Measurements from ENCODE around the gene OR5M8. TPM values are rescaled to one million over a fixed set of nuclear protein-coding genes. Genes with fewer than 3 reads are reported as not detected.

OR5M8 gene
- total RNA-seq = not detected in 2 replicates
- polyA plus RNA-seq = not detected in 2 replicates
- polyA plus RNA-seq (2012) = not detected in 2 replicates
- not detected in 2 replicates for polyA minus RNA-seq (ENCODE audit: low replicate concordance)

GRCh38 chr11:56491270-56491669 is at the start of gene OR5M8:
TSS of gene OR5M8 (minus strand) at chr11:56491370. CDS start at chr11:56491370, 0 bp downstream.
- Histone ChIP-seq H4K20me1 (ENCODE audit: control insufficient read depth, extremely low read depth, insufficient read depth, low read length) (no peaks in the 10 kb centered on the region), H3K79me2 (ENCODE audit: control insufficient read depth, insufficient read depth, low read length) (no peaks in the 10 kb centered on the region), H2AFZ (ENCODE audit: low read length) (no peak within 1 kb of the TSS), H3K9me3 (ENCODE audit: control insufficient read depth, insufficient read depth, low read depth, low read length) (no peaks in the 10 kb centered on the region), H3K36me3 (ENCODE audit: control insufficient read depth, insufficient read depth, low read length) (no peaks in the 10 kb centered on the region), H3K9ac (ENCODE audit: insufficient read depth, low read length) (no peak within 1 kb of the TSS), H3K27me3 (ENCODE audit: control insufficient read depth, insufficient read depth, low read length) (no peaks in the 10 kb centered on the region), H3K4me1 (ENCODE audit: control insufficient read depth, extremely low read depth, insufficient read depth, low read length) (no peaks in the 10 kb centered on the region), H3K27ac (ENCODE audit: insufficient read depth, low read length) (no peak within 1 kb of the TSS), H3K4me3 (replicated peaks in 1 of 4; ENCODE audit: control extremely low read depth in 1 of 4, insufficient read depth in 1 of 4, low read depth in 3 of 4, low read length in 4 of 4) (no peak within 1 kb of the TSS), H3K4me2 (ENCODE audit: extremely low read depth, insufficient read depth, low read length) (no peak within 1 kb of the TSS)
- TF ChIP-seq EZH2 (IDR thresholded peaks at IDR 0.05; ENCODE audit: low read length, missing control alignments) (no peak), CTCF (conservative IDR thresholded peaks at IDR 0.05 in 1 of 2, IDR thresholded peaks at IDR 0.05 in 1 of 2; ENCODE audit: low read depth in 1 of 2, low read length in 2 of 2) (no peak)
- no peak for DNase-seq (ENCODE audit: low read depth in 2 of 2)

GRCh38 chr11:56533054-56533740 is 42.0 kb upstream of the OR5M8 start:
- no peaks in the 10 kb centered on the region for H3K36me3 ChIP-seq (ENCODE audit: control insufficient read depth, insufficient read depth, low read length)
- H2AFZ ChIP-seq (ENCODE audit: low read length) = no peak overlapping the region
- H3K4me3 ChIP-seq (replicated peaks in 1 of 4; ENCODE audit: control extremely low read depth in 1 of 4, insufficient read depth in 1 of 4, low read depth in 3 of 4, low read length in 4 of 4) = no peak overlapping the region
- H3K27me3 ChIP-seq (ENCODE audit: control insufficient read depth, insufficient read depth, low read length) = no peaks in the 10 kb centered on the region
- H3K4me1 ChIP-seq (ENCODE audit: control insufficient read depth, extremely low read depth, insufficient read depth, low read length) = no peaks in the 10 kb centered on the region
- H3K27ac ChIP-seq (ENCODE audit: insufficient read depth, low read length) = no peak overlapping the region
- no peak for DNase-seq (ENCODE audit: low read depth in 2 of 2)
- H3K79me2 ChIP-seq (ENCODE audit: control insufficient read depth, insufficient read depth, low read length) = no peaks in the 10 kb centered on the region
- H3K4me2 ChIP-seq (ENCODE audit: extremely low read depth, insufficient read depth, low read length) = no peak overlapping the region
- H3K9me3 ChIP-seq (ENCODE audit: control insufficient read depth, insufficient read depth, low read depth, low read length) = no peaks in the 10 kb centered on the region
- no peak for TF ChIP-seq EZH2 (IDR thresholded peaks at IDR 0.05; ENCODE audit: low read length, missing control alignments)
- TF ChIP-seq CTCF (conservative IDR thresholded peaks at IDR 0.05 in 1 of 2, IDR thresholded peaks at IDR 0.05 in 1 of 2; ENCODE audit: low read depth in 1 of 2, low read length in 2 of 2) = no peak
- H4K20me1 ChIP-seq (ENCODE audit: control insufficient read depth, extremely low read depth, insufficient read depth, low read length) = no peaks in the 10 kb centered on the region
- no peak overlapping the region for H3K9ac ChIP-seq (ENCODE audit: insufficient read depth, low read length)

- Histone ChIP-seq H4K20me1 (ENCODE audit: control insufficient read depth, extremely low read depth, insufficient read depth, low read length) (no peaks in the 10 kb centered on the region), H3K79me2 (ENCODE audit: control insufficient read depth, insufficient read depth, low read length) (no peaks in the 10 kb centered on the region), H2AFZ (ENCODE audit: low read length) (no peak overlapping the region), H3K4me3 (replicated peaks in 1 of 4; ENCODE audit: control extremely low read depth in 1 of 4, insufficient read depth in 1 of 4, low read depth in 3 of 4, low read length in 4 of 4) (no peak overlapping the region), H3K36me3 (ENCODE audit: control insufficient read depth, insufficient read depth, low read length) (no peaks in the 10 kb centered on the region), H3K9me3 (ENCODE audit: control insufficient read depth, insufficient read depth, low read depth, low read length) (no peaks in the 10 kb centered on the region), H3K4me1 (ENCODE audit: control insufficient read depth, extremely low read depth, insufficient read depth, low read length) (no peaks in the 10 kb centered on the region), H3K27me3 (ENCODE audit: control insufficient read depth, insufficient read depth, low read length) (no peaks in the 10 kb centered on the region), H3K4me2 (ENCODE audit: extremely low read depth, insufficient read depth, low read length) (no peak overlapping the region), H3K9ac (ENCODE audit: insufficient read depth, low read length) (no peak overlapping the region), H3K27ac (ENCODE audit: insufficient read depth, low read length) (no peak overlapping the region)
- DNase-seq (ENCODE audit: low read depth in 2 of 2) = no peak
- TF ChIP-seq CTCF (conservative IDR thresholded peaks at IDR 0.05 in 1 of 2, IDR thresholded peaks at IDR 0.05 in 1 of 2; ENCODE audit: low read depth in 1 of 2, low read length in 2 of 2) = no peak
- TF ChIP-seq EZH2 (IDR thresholded peaks at IDR 0.05; ENCODE audit: low read length, missing control alignments) = no peak
Observed at GRCh38 chr11:56531856-56532255, 40.7 kb upstream of the OR5M8 start.

Data from fibroblast of lung (primary cell).